Osteocyte (in vitro differentiated cells): ENCODE measurements around the gene RREB1. TPM values are rescaled to one million over a fixed set of nuclear protein-coding genes. Genes with fewer than 3 reads are reported as not detected.
A peak's percentile ranks its signal among the peaks of the same experiment; 100 is the strongest.
"Not testable (repeated sequence)": the region's sequence is repeated elsewhere in the genome, so short reads cannot be mapped to it uniquely, and the experiment has no call there.

Source experiments
- DNase-seq: peaks from one replicate; pipeline ENCODE4 v3.0.0; 2021; ENCODE audit warnings: mixed read lengths; ENCODE audit not compliant: unreplicated experiment; ENCODE audit errors: extremely low spot score
- H3K27ac Mint-ChIP-seq: one replicate; pipeline ENCODE4 v1.8.0; 2021; ENCODE audit warnings: mild to moderate bottlenecking, mixed read lengths; ENCODE audit not compliant: unreplicated experiment
- H3K27me3 Mint-ChIP-seq: one replicate; pipeline ENCODE4 v1.8.0; 2021; ENCODE audit warnings: mixed read lengths; ENCODE audit not compliant: unreplicated experiment
- H3K36me3 Mint-ChIP-seq: one replicate; pipeline ENCODE4 v1.8.0; 2021; ENCODE audit warnings: mixed read lengths; ENCODE audit not compliant: unreplicated experiment
- H3K4me1 Mint-ChIP-seq: one replicate; pipeline ENCODE4 v1.8.0; 2021; ENCODE audit warnings: mixed read lengths; ENCODE audit not compliant: unreplicated experiment
- H3K4me3 Mint-ChIP-seq: one replicate; pipeline ENCODE4 v1.8.0; 2021; ENCODE audit warnings: mild to moderate bottlenecking, moderate library complexity, mixed read lengths; ENCODE audit not compliant: unreplicated experiment
- H3K9me3 Mint-ChIP-seq: one replicate; pipeline ENCODE4 v1.8.0; 2021; ENCODE audit warnings: mixed read lengths; ENCODE audit not compliant: unreplicated experiment
- CTCF ChIP-seq: fragments of 200-600 bp; sonication (generic); IDR thresholded peaks from 2 replicates; pipeline ENCODE4 v1.5.0; 2021; ENCODE audit warnings: antibody characterized with exemption, mild to moderate bottlenecking, moderate library complexity
- total RNA-seq: library from RNA; stranded (reverse); gene quantifications from 2 replicates; pipeline ENCODE4 v1.2.1, GENCODE V29; 2021

RREB1 gene
- total RNA-seq, 1 donor from 2014 or later, result 29.9 TPM

GRCh38 chr6:7261032-7261841 is 153.5 kb downstream of the RREB1 start:
- no peaks in the 10 kb centered on the region for H3K36me3 Mint-ChIP-seq

GRCh38 chr6:7261852-7262461 is 154.2 kb downstream of the RREB1 start:
- H3K4me3 Mint-ChIP-seq, result peak overlapping the region; percentile 88
- TF ChIP-seq CTCF, result no peak
- H3K27ac Mint-ChIP-seq, result peak overlapping the region; percentile 76
- H3K4me1 Mint-ChIP-seq, result peaks cover 29% of the 10 kb centered on the region
- DNase-seq, result no peak
- no peaks in the 10 kb centered on the region for H3K9me3 Mint-ChIP-seq
- H3K27me3 Mint-ChIP-seq, result no peaks in the 10 kb centered on the region
- no peaks in the 10 kb centered on the region for H3K36me3 Mint-ChIP-seq

More at GRCh38 chr6:7261032-7261841, 153.5 kb downstream of the RREB1 start:
- Mint-ChIP-seq H3K27ac (peak overlapping the region; percentile 76), H3K27me3 (no peaks in the 10 kb centered on the region), H3K4me1 (peaks cover 29% of the 10 kb centered on the region), H3K9me3 (no peaks in the 10 kb centered on the region), H3K4me3 (peak overlapping the region; percentile 88)
- TF ChIP-seq CTCF, result no peak
- DNase-seq, result peak; percentile 92

GRCh38 chr6:7262746-7263518 is 155.2 kb downstream of the RREB1 start:
- no peaks in the 10 kb centered on the region for H3K36me3 Mint-ChIP-seq
- H3K9me3 Mint-ChIP-seq, result no peaks in the 10 kb centered on the region
- peak overlapping the region; percentile 88 for H3K4me3 Mint-ChIP-seq
- H3K27ac Mint-ChIP-seq, result no peak overlapping the region
- TF ChIP-seq CTCF, result no peak
- H3K4me1 Mint-ChIP-seq, result peaks cover 38% of the 10 kb centered on the region
- no peak for DNase-seq
- H3K27me3 Mint-ChIP-seq, result no peaks in the 10 kb centered on the region

GRCh38 chr6:7263519-7263805 is 155.7 kb downstream of the RREB1 start:
- H3K27ac Mint-ChIP-seq, DNase-seq, H3K36me3 Mint-ChIP-seq, H3K4me3 Mint-ChIP-seq, H3K9me3 Mint-ChIP-seq, H3K27me3 Mint-ChIP-seq: not testable (repeated sequence)
- peaks cover 39% of the 10 kb centered on the region for H3K4me1 Mint-ChIP-seq

- H3K4me3 Mint-ChIP-seq, result no peak overlapping the region
- H3K9me3 Mint-ChIP-seq, result no peaks in the 10 kb centered on the region
- peaks cover 34% of the 10 kb centered on the region for H3K4me1 Mint-ChIP-seq
- H3K27ac Mint-ChIP-seq, result no peak overlapping the region
- no peaks in the 10 kb centered on the region for H3K36me3 Mint-ChIP-seq
- no peaks in the 10 kb centered on the region for H3K27me3 Mint-ChIP-seq
- no peak for DNase-seq
- TF ChIP-seq CTCF, result no peak
These were observed 156.3 kb downstream of the RREB1 start for GRCh38 chr6:7264041-7264440.
